H1 (cell line): ENCODE measurements around the gene SPIRE1. TPM values are rescaled to one million over a fixed set of nuclear protein-coding genes. Genes with fewer than 3 reads are reported as not detected.

Experiments used
- CTCF ChIA-PET: fragments of 300-600 bp; sonication (Branson Sonifier 250); formaldehyde crosslinking; loops from one replicate; lab custom pipeline; 2021; ENCODE audit not compliant: partially characterized antibody; lab: Charles Lee
- POLR2A ChIA-PET: fragments of 300-600 bp; sonication (Branson Sonifier 250); formaldehyde crosslinking; loops from one replicate; lab custom pipeline; 2021; ENCODE audit warnings: inconsistent platforms; ENCODE audit not compliant: partially characterized antibody; lab: Charles Lee
- DNase-seq, 2 experiments: peaks; one replicate each; pipeline versions ENCODE4 v3.0.0 to v3.0.0-alpha.2; 2010 to 2022; ENCODE audit warnings: low spot score in 2 of 2, low read depth in 1 of 2, mixed read lengths in 1 of 2
- FAIRE-seq: peaks from 2 replicates; lab custom pipeline; 2011; peaks lifted over from hg19 to GRCh38; lab: Jason Lieb, UNC
- H2AFZ ChIP-seq: 2 replicates; pipeline ENCODE4 v1.8.1; 2012; ENCODE audit warnings: low read length, inconsistent platforms
- H2AK5ac ChIP-seq: 2 replicates; pipeline ENCODE4 v1.6.1; 2013; ENCODE audit warnings: low read depth, low read length
- H2BK120ac ChIP-seq: replicated peaks from 2 replicates; pipeline ENCODE3; 2013; ENCODE audit warnings: low read depth, low read length, inconsistent platforms
- H2BK12ac ChIP-seq: 2 replicates; pipeline ENCODE4 v1.6.1; 2013; ENCODE audit warnings: low read depth, low read length
- H2BK15ac ChIP-seq: 2 replicates; pipeline ENCODE4 v1.6.1; 2013; ENCODE audit warnings: low read length
- H2BK20ac ChIP-seq: 2 replicates; pipeline ENCODE4 v1.6.1; 2013; ENCODE audit warnings: low read length
- H2BK5ac ChIP-seq: 2 replicates; pipeline ENCODE4 v1.6.1; 2013; ENCODE audit warnings: low read depth, low read length
- H3K14ac ChIP-seq: 2 replicates; pipeline ENCODE4 v1.6.1; 2013; ENCODE audit warnings: inconsistent platforms; ENCODE audit not compliant: insufficient read length
- H3K18ac ChIP-seq: 2 replicates; pipeline ENCODE4 v1.6.1; 2013; ENCODE audit warnings: low read length; ENCODE audit errors: extremely low read depth
- H3K23ac ChIP-seq: 2 replicates; pipeline ENCODE4 v1.6.1; 2013; ENCODE audit warnings: inconsistent platforms; ENCODE audit not compliant: insufficient read length
- H3K23me2 ChIP-seq: 2 replicates; pipeline ENCODE4 v1.6.1; 2013; ENCODE audit warnings: low read depth, low read length
- H3K27ac ChIP-seq: 2 replicates; pipeline ENCODE4 v1.6.1; 2011; ENCODE audit warnings: low read depth, low read length, inconsistent platforms
- H3K27me3 ChIP-seq, 4 experiments: replicated peaks in 1 of 4; 1 replicate in 1 of 4; 2 replicates in 3 of 4; pipeline versions ENCODE4 v1.6.1 to v1.8.1; 2011 to 2013; ENCODE audit warnings: low read length in 3 of 4, mild to moderate bottlenecking in 3 of 4, inconsistent platforms in 2 of 4, mixed read lengths in 2 of 4, moderate library complexity in 1 of 4; ENCODE audit not compliant: control insufficient read depth in 3 of 4, insufficient read depth in 3 of 4; ENCODE audit errors: extremely low read depth in 1 of 4
- H3K36me3 ChIP-seq, 4 experiments: 2 replicates each; pipeline versions ENCODE4 v1.6.1 to v1.8.1; 2011 to 2013; ENCODE audit warnings: mild to moderate bottlenecking in 4 of 4, low read length in 3 of 4, moderate library complexity in 2 of 4, control low read depth in 1 of 4, inconsistent platforms in 1 of 4; ENCODE audit not compliant: insufficient read depth in 4 of 4, control insufficient read depth in 2 of 4
- H3K4ac ChIP-seq: replicated peaks from 2 replicates; pipeline ENCODE3; 2013; ENCODE audit warnings: low read length, low read depth, mixed read lengths, inconsistent platforms; ENCODE audit not compliant: insufficient read length
- H3K4me1 ChIP-seq, 4 experiments: replicated peaks in 1 of 4; 1 replicate in 1 of 4; 2 replicates in 3 of 4; pipeline versions ENCODE4 v1.6.1 to v1.8.1; 2011 to 2013; ENCODE audit warnings: low read length in 3 of 4, inconsistent platforms in 2 of 4, mixed read lengths in 1 of 4; ENCODE audit not compliant: insufficient read depth in 4 of 4, control insufficient read depth in 3 of 4
- H3K4me2 ChIP-seq, 2 experiments: 2 replicates each; pipeline versions ENCODE4 v1.6.1 to v1.8.1; 2011 to 2013; ENCODE audit warnings: low read depth in 2 of 2, low read length in 2 of 2, control low read depth in 1 of 2, inconsistent platforms in 1 of 2, mild to moderate bottlenecking in 1 of 2; ENCODE audit not compliant: insufficient read depth in 1 of 2
- H3K4me3 ChIP-seq, 4 experiments: fragments of 200-600, 300-600 bp in 1 of 4; sonication (generic), shearing (Covaris generic), sonication (Bioruptor Twin) in 1 of 4; 2 replicates each; pipeline versions ENCODE4 v1.5.1 to v1.8.1; 2011 to 2016; ENCODE audit warnings: low read length in 4 of 4, low read depth in 3 of 4, control low read depth in 2 of 4, inconsistent platforms in 2 of 4, mild to moderate bottlenecking in 2 of 4, mixed read lengths in 1 of 4, moderate library complexity in 1 of 4; ENCODE audit not compliant: insufficient read depth in 2 of 4; ENCODE audit errors: extremely low read depth in 1 of 4
- H3K56ac ChIP-seq: replicated peaks from 2 replicates; pipeline ENCODE3; 2013; ENCODE audit warnings: low read depth, mild to moderate bottlenecking, mixed read lengths, low read length, inconsistent platforms; ENCODE audit not compliant: insufficient read length
- H3K79me1 ChIP-seq: 2 replicates; pipeline ENCODE4 v1.6.1; 2013; ENCODE audit warnings: low read depth, low read length, control low read depth
- H3K79me2 ChIP-seq, 2 experiments: 2 replicates each; pipeline versions ENCODE4 v1.6.1 to v1.8.1; 2012 to 2013; ENCODE audit warnings: low read length in 2 of 2, mild to moderate bottlenecking in 2 of 2, inconsistent platforms in 1 of 2; ENCODE audit not compliant: insufficient read depth in 2 of 2, control insufficient read depth in 1 of 2
- H3K9ac ChIP-seq, 4 experiments: replicated peaks in 1 of 4; 1 replicate in 1 of 4; 2 replicates in 3 of 4; pipeline versions ENCODE4 v1.6.1 to v1.8.1; 2011 to 2013; ENCODE audit warnings: low read depth in 3 of 4, low read length in 3 of 4, control low read depth in 2 of 4, mild to moderate bottlenecking in 2 of 4, moderate library complexity in 2 of 4, inconsistent platforms in 1 of 4; ENCODE audit errors: extremely low read depth in 1 of 4
- H3K9me3 ChIP-seq, 2 experiments: 2 replicates each; pipeline versions ENCODE4 v1.6.1 to v1.8.1; 2012 to 2013; ENCODE audit warnings: mild to moderate bottlenecking in 2 of 2, moderate library complexity in 2 of 2, control low read depth in 1 of 2, inconsistent platforms in 1 of 2, low read depth in 1 of 2, low read length in 1 of 2, mixed read lengths in 1 of 2; ENCODE audit not compliant: insufficient read depth in 2 of 2
- H4K20me1 ChIP-seq, 2 experiments: replicated peaks in 1 of 2; 2 replicates each; pipeline versions ENCODE3 to v1.8.1; 2011 to 2013; ENCODE audit warnings: inconsistent platforms in 2 of 2, low read length in 2 of 2, mild to moderate bottlenecking in 1 of 2; ENCODE audit not compliant: insufficient read depth in 2 of 2, control insufficient read depth in 1 of 2
- H4K5ac ChIP-seq: 2 replicates; pipeline ENCODE4 v1.6.1; 2013; ENCODE audit warnings: low read length, low read depth, mixed read lengths, inconsistent platforms; ENCODE audit not compliant: insufficient read length
- H4K8ac ChIP-seq: 2 replicates; pipeline ENCODE4 v1.8.0; 2013; ENCODE audit warnings: mild to moderate bottlenecking, moderate library complexity, low read length, inconsistent platforms; ENCODE audit not compliant: insufficient read depth; ENCODE audit errors: extremely low read depth
- H4K91ac ChIP-seq: replicated peaks from 2 replicates; pipeline ENCODE3; 2013; ENCODE audit warnings: low read length, mixed read lengths, inconsistent platforms; ENCODE audit not compliant: insufficient read length
- CHD1 ChIP-seq: IDR thresholded peaks from 2 replicates; pipeline ENCODE4 v1.6.1; 2012; ENCODE audit warnings: low read depth, low read length, improper control_type of control experiment
- CTBP2 ChIP-seq: IDR thresholded peaks from 2 replicates; pipeline ENCODE4 v1.7.0; 2011; ENCODE audit warnings: borderline replicate concordance, mild to moderate bottlenecking, moderate library complexity, mixed read lengths, low read length; ENCODE audit not compliant: insufficient read depth, insufficient read length
- YY1 ChIP-seq: IDR thresholded peaks from 2 replicates; pipeline ENCODE4 v1.6.1; 2011; ENCODE audit warnings: low read depth, mild to moderate bottlenecking, low read length
- WGBS, 2 experiments: shearing (Covaris generic) in 1 of 2; methylation state at CpG; one replicate each; pipeline versions ENCODE4 v1.1.6 to v1.1.7; 2013 to 2015; ENCODE audit warnings: low lambda C conversion rate in 2 of 2, mixed read lengths in 2 of 2, inconsistent platforms in 1 of 2, low coverage in 1 of 2, missing lambda C conversion rate in 1 of 2; ENCODE audit not compliant: insufficient replicate concordance in 2 of 2, insufficient coverage in 1 of 2, insufficient read length in 1 of 2; ENCODE audit errors: extremely low coverage in 1 of 2, missing lambda C conversion rate in 1 of 2; 5-methylcytosine and 5-hydroxymethylcytosine counted together
- polyA plus RNA-seq, 7 experiments: library from polyadenylated mRNA; depleted of rRNA in 3 of 7; stranded (reverse) in 5 of 7; unstranded in 2 of 7; fragments of >200 nt in 5 of 7; fragments of 200-250 nt in 2 of 7; gene quantifications; 1 replicate in 5 of 7; 2 replicates in 1 of 7; 4 replicates in 1 of 7; pipeline versions ENCODE4 v1.2.1 to v1.2.3, GENCODE V29; 2011 to 2013; ENCODE audit warnings: missing spikeins in 2 of 7, mixed read lengths in 2 of 7
- total RNA-seq: library from RNA; stranded (reverse); fragmentation: NEBNext Ultra II Directional; extraction: Animal tissue kit (Norgen Biotek cat#: 25700); gene quantifications from 2 replicates; pipeline ENCODE4 v1.2.1, GENCODE V29; 2021

The SPIRE1 gene
- total and polyA plus RNA-seq, 2 of the 8 experiments (the other 6 are each of a cell fraction or from before 2014, with no cell fraction given): 6.0 to 21.5 TPM

DNA sequence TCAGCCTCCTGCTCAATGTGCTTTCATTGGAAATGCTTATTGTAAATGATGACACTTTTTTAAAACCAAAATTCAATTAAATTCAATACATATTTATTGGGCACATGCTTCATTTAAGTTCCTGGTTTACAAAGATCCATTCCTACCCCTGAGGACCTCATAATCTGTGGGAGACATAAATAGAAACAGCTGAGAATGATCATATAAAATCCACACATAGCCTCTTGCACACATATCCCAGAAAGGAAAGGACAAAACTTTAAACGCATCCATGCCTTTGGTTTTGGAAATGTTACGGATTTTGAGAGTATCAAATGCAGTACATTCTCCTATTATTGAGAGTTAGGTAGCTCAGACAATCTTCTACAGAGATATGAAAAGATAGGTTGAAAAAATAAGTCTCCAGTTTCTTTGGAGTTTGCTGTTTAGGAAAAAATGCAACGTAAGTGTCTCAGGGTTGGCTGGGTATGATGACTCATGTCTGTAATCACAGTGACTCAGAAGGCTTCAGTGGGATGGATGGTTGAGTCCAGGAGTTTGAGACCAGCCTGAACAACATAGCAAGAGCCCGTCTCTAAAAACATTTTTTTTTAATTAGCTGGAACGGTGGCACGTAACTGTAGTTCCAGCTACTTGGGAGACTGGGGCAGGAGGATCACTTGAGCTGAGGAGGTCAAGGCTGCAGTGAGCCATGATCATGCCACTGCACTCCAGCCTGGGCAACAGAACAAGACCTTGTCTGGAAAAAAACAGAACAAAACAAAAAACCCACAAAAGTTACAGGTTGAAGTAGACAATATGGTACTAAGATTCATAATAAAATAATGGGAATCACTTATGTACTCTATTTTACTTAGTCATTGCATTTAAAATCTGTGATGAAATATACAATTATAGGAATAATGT, 254.1 kb downstream of the SPIRE1 start:
- ChIA-PET CTCF (interaction anchor here (0.6 to 7.0 kb wide), 5 partner anchors 12 to 237 kb away, joined by 3 to 55 read pairs (median 4); no protein-coding TSS in a partner anchor), POLR2A (no interaction called here)
- FAIRE-seq: no peak
- Histone ChIP-seq H3K27me3 (peaks cover 0 to 18% (median 15%) of the 10 kb centered on the region in 4 experiments; a peak in 6 of 7 replicates), H2BK120ac (no peak overlapping the region), H3K4me1 (peaks cover 0 to 4% (median 1%) of the 10 kb centered on the region in 4 experiments; a peak in 4 of 7 replicates), H4K5ac (no peak overlapping the region), H3K23me2 (peaks cover 4% of the 10 kb centered on the region; the same call in 1 of the 2 replicates), H2AK5ac (no peak overlapping the region), H4K20me1 (no peaks in the 10 kb centered on the region), H3K4ac (no peak overlapping the region), H3K9ac (no peak overlapping the region), H2BK5ac (no peak overlapping the region), H3K56ac (no peak overlapping the region), H3K36me3 (no peaks in the 10 kb centered on the region), H4K8ac (no peak overlapping the region), H2BK20ac (no peak overlapping the region), H3K4me3 (no peak overlapping the region), H3K27ac (no peak overlapping the region), H2AFZ (no peak overlapping the region), H3K79me1 (no peaks in the 10 kb centered on the region), H3K14ac (no peak overlapping the region), H2BK15ac (no peak overlapping the region), H4K91ac (no peak overlapping the region), H3K4me2 (no peak overlapping the region), H3K18ac (no peak overlapping the region), H3K79me2 (peaks cover 0 to 5% of the 10 kb centered on the region in 2 experiments; a peak in 3 of 4 replicates), H3K9me3 (no peaks in the 10 kb centered on the region), H2BK12ac (no peak overlapping the region), H3K23ac (no peak overlapping the region)
- TF ChIP-seq CTBP2 (no peak), CHD1 (no peak), YY1 (no peak)
- no peak for DNase-seq
- whole genome bisulfite sequencing, 2 experiments: 90% methylated on average over 6 of the region's 6 CpGs; no CpG with 5 or more reads in 1 of the 2 experiments
